Stimulated activated CD8-positive, alpha-beta memory T cell treated with anti-CD3 and anti-CD28 coated beads, Interleukin-7, amount 100 ng/mL, for 48 hours (primary cell): ENCODE data around the gene OTOF.
"Not testable (repeated sequence)": the region's sequence is repeated elsewhere in the genome, so short reads cannot be mapped to it uniquely, and the experiment has no call there.

ENCODE experiments used
- DNase-seq, 2 donors: peaks; one replicate each; pipeline ENCODE4 v3.0.0-alpha.2; 2020; ENCODE audit warnings: low read depth in 1 of 2; ENCODE audit errors: extremely low read depth in 1 of 2

OTOF gene

DNA sequence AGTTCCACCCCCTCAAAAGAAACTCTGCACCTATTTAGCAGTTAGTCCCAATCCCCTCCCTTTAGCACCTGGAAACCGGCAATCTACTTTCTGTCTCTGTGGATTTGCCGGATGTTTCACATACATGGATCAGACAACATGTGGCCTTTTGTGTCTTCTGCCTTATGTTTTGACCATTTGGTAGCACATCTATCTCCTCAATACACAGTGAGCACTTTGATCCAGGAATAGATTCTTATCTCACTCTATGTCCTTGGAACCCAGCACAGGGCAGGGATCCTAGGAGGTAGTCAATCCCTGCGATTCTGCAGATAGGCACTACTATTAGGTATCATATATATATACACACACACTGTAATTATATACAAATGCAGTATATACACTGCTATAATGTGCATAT is 3.8 kb upstream of the OTOF start:
- DNase-seq: no peak

DNA sequence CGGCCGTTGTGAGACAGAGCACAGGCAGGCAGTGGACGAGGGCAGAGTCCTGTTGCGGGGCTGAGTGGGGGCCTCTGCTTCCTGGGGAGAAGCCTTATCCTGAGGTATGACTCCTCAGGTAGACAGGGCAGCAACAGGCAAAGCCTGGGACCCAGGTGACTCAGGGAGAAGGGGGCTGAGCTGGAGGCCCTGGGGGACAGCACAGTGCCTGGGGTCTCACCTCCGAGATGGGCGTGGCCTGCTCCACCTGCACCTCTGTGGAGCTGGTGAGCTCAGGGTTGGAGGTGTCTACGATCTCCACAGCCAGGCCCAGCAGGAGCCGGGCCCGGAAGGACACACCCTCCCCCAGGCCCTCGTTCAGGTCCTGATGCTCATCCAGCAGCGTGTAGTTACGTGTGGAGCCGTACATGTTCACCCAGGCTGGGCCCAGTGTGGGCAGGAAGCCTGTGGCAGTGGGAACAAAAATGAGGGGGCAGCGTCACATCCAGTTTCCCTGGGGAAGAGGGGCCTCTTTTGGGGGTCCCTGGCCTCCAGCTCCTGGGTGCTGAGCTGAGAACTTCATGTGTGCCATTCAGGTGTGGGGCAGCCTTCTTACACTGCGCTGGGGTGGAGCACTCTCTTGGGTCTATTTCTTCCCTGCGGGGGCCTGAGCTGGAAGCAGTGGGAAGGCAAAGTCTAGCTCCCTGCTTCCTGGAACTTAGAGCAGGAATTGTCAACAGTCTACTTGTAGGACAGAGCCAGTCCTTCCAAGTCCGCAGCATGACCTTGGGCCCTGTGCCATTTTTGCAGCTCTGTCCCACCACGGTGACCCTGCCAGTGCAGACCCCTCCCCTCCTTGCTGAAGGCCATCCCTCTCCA is 2.9 kb upstream of the OTOF start:
- no peak for DNase-seq

- DNase-seq: no peak
Measured at GRCh38 chr2:26479789-26480565, 2.1 kb upstream of the OTOF start.

DNA sequence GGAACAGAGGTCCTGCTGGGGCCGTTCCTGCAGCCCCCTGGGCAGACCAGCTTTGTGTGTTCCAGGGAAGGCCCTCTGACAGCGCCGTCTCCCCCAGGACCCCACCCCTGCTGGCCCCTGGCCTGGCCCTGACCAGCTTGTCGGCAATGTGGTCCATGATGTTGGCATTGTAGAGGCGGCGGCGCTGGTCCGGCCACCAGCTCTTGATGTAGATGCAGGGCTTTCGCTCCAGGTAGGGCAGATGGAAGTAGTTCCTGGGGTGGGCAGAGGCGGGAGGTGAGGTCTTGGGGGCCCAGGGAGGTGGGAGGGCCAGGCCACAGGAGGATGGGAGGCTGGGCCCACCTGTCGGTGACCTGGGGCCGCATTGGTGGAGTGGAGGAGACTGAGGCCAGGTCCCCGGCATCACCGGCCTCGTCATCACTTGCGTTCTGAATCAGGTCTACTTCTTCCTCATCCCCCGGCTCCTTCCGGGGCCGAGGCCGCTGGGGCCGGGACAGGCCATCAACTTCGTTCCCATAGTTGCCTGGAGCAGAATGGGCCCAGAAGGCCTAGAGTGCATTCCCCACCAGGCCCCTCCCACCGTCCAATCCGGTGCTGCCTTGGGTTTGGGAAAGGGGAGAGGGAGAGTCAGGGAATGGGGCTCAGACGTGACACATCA is 1.3 kb upstream of the OTOF start:
- DNase-seq: no peak

DNA sequence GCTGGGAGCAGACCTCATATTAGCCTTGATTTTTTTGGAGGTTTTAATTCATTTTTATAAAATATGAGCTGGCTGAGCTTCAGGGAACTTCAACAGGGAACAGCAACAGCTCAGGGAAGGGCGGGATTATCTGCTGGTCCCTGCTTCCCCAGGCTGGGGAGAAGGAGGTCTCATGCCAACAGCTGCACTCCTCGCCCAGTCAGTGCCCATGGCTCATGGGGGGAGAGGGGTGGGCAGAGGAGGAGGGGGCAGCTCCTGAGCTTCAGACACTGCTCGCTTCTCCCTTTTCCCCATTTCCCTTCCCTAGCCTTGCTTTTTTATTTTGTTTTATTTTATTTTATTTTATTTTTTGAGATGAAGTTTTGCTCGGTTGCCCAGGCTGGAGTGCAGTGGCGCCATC is 442 bp upstream of the OTOF start:
- no peak for DNase-seq

GRCh38 chr2:26477126-26477910 is 606 bp downstream of the OTOF start:
- DNase-seq: no peak

GRCh38 chr2:26475832-26476501 is 2.0 kb downstream of the OTOF start:
- no peak for DNase-seq

- DNase-seq: no peak
Measured at GRCh38 chr2:26475037-26475436, 2.9 kb downstream of the OTOF start.

DNA sequence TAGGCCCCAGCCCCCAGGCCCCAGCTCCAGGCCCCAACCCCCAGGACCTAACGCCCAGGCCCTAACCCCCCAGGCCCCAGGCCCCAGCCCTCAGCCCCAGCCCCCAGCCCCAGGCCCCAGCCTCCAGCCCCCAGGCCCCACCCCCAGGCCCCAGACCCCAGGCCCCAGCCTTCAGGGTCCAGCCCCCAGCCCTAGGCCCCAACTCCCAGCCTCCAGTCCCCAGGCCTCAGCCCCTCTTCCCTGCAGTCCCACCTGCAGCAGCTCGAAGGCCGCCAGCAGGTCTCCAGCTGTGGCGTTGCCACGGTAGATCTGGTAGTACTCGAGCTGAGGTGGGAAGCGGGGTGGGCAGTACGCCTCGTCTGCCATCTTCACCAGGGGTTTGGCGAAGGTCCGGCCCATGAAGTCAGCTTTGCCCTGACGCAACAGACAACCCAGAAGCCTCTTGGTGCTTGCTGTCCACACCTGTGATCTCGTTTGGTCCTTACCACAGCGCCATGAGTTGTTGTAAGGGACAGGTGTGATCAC is 3.6 kb downstream of the OTOF start:
- DNase-seq: no peak

DNA sequence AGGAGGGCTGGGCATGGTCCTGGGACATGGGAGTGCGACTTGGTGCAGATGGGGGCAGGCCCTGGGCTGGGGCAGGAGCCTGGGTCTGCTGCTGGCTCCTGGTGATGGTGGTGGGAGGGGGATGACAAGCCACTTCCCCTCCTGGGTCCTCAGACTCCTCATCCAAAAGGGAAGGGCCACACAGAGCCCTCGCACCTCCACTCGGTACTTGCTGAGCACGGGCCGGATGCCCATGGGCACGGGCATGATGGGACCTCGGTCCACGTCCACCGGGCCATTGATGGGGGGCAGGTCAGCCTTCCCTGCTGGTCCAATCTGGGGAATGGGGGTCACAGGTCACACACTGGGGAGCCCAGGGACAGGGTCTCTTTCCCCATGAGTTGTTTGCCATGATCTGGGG is 4.1 kb downstream of the OTOF start:
- no peak for DNase-seq

DNA sequence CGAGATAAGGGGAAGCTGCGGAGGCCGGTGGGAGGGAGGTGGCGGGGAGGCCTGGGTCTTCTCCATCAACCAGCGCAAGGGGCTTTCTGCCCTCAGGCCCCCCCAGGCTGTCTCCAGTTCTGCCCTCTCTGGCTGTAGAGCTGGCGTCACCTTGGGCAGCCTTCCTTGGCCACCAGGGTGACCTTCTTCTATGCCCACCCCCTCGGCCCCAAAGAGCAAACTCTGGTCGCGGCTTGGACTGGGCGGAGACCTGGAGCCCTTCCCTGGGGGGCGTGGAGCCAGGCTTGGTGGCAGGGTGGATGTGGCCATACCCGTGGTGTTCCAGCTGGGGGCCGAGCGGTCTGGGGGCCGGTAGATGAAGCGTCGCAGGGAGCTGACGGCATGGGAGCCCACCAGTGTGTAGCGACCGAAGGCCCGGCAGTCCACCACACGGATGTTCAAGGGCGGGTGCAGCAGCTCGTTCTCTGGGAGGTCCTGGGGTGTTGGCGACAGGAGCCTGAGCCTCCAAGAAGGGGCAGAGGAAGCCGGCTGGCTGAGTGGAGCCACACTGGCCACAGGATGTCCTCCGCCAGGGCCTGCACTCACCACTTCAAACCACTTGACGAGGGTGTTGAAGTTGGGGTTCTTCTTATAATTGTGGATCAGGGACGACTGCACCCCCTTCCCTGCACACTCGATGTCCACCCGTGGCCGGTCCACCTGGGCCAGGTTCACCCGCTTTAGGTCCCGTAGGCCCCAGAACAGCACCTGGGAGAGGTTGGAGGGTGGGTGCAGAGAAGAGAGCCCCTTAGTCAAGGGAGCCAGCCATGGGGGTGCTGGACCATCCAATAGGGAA is 4.9 kb downstream of the OTOF start:
- DNase-seq: no peak

DNA sequence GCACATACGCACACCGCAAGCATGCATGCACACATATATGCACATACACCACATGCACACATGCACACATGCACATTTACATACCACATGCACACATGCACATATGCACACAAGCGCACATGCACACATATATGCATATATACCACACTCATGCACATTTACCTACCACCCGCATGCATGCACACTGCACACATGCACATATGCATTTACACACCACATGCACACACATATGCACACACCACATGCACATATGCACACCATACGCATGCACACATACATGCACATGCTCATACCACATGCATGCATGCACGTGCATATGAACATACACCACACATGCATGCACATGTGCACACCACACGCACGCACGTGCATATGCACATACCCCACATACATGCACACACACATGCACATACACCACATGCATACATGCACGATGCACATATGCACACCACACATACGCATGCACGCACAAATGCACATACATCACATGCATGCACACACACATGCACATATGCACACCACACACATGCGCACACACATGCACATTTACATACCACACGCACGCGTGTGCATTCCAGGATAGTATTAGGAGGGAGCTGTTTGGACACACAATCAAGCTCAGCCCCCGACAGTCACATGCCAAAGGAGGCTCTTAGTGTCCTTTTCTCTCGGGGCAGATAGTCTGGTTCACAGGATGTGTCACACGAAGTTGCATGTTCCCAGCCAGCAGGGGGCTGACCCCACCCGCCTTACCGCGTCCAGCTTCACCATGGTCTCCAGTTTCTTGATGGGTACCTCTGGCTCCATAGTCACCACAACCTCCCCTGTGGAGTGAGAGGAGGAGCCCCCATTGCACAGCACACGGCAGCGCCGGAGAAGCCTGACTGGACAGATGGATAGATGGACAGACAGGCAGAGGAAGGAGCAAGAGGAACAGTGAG is 5.9 kb downstream of the OTOF start:
- DNase-seq: no peak

GRCh38 chr2:26471289-26471688 is 6.6 kb downstream of the OTOF start:
- DNase-seq: no peak

- no peak for DNase-seq
Measured at GRCh38 chr2:26470601-26471260, 7.2 kb downstream of the OTOF start.

DNA sequence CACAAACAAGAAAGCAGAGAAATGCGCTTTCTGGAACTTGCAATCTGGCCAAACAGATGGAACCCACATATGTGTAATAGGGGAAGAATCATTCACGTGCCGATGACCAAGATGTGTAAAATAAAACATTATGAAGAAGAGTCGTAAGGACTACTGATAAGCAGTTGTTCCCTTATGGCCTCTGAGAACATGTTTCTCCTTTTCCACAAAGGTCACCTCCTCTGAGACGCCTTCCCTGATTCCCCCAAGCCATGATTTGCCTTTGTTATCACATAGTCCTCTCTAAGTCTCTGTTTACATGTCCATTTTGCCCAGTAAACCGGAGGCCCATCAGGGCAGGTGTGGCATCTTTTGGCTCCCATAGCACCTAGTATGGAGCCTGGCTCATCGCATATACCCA is 8.0 kb downstream of the OTOF start:
- DNase-seq: no peak

DNA sequence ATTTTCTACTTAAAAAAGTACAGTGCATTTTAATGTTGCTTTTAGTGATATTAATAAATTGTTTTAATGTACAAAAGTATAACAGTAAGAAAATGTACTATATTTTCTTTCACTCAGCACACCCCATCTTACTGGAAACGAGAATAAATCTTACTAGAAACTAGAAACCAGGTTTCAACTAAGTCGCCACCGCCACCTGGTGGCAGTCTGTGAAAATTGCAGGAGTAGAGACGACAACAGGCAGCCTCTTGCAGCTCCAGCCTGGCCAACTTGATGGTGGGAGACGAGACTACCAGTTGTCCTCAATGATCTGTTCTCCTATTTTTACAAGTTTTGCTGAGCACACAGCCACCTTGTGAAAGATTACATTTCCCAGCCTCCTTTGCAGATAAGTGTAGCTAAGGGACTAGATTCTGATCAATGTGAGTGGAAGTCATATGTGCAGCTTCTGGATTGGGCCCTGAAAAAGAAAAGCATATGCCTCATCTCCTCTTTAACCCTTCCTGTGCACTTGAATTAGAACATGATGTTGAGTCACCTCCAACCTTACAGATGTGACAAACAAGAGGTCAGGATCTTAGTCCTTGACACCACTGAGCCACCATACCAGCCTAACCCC is 8.7 kb downstream of the OTOF start:
- DNase-seq: peak; percentile 15 to 59

DNA sequence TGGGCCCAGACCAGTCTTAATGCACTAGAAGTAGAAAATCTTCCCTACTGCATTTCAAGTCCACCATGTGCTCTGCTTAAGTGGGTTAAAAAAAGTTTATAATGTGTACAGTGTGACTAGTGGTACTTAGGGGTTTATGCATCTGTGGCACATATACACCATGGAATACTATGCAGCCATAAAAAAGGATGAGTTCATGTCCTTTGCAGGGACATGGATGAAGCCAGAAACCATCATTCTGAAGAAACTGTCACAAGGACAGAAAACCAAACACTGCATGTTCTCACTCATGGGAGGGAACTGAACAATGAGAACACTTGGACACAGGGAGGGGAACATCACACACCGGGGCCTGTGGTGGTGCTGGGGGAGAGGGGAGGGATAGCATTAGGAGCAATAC is 9.4 kb downstream of the OTOF start:
- not testable (repeated sequence) for DNase-seq
